Karpas-422 (cell line): Measurements from ENCODE around the gene SIDT1. TPM values are rescaled to one million over a fixed set of nuclear protein-coding genes. Genes with fewer than 3 reads are reported as not detected.

Experiments used
- DNase-seq: peaks from one replicate; pipeline ENCODE4 v3.0.0-alpha.2; 2015
- H2AFZ ChIP-seq: fragments of 200-600 bp; sonication (generic); 2 replicates; pipeline ENCODE4 v1.6.1; 2014; ENCODE audit warnings: antibody characterized with exemption, low read length, mixed read lengths
- H3K27ac ChIP-seq: fragments of 200-600 bp; sonication (generic); 2 replicates; pipeline ENCODE4 v1.5.1; 2014; ENCODE audit warnings: mild to moderate bottlenecking, low read length, moderate library complexity
- H3K27me3 ChIP-seq: fragments of 200-600 bp; sonication (generic); 2 replicates; pipeline ENCODE4 v1.6.1; 2014; ENCODE audit warnings: low read length, mixed read lengths
- H3K36me3 ChIP-seq: fragments of 200-600 bp; sonication (generic); 2 replicates; pipeline ENCODE4 v1.6.1; 2014; ENCODE audit warnings: low read length, mixed read lengths; ENCODE audit not compliant: insufficient read depth
- H3K4me1 ChIP-seq: fragments of 200-600 bp; sonication (generic); 2 replicates; pipeline ENCODE4 v1.6.1; 2014; ENCODE audit warnings: mild to moderate bottlenecking, low read length, mixed read lengths
- H3K4me2 ChIP-seq: fragments of 200-600 bp; sonication (generic); 2 replicates; pipeline ENCODE4 v1.6.1; 2014; ENCODE audit warnings: low read length, low read depth, mild to moderate bottlenecking; ENCODE audit not compliant: poor library complexity, severe bottlenecking
- H3K4me3 ChIP-seq: fragments of 200-600 bp; sonication (generic); 2 replicates; pipeline ENCODE4 v1.5.1; 2014; ENCODE audit warnings: mild to moderate bottlenecking, antibody characterized with exemption, low read length, mixed read lengths
- H3K79me2 ChIP-seq: fragments of 200-600 bp; sonication (generic); 2 replicates; pipeline ENCODE4 v1.6.1; 2014; ENCODE audit warnings: mild to moderate bottlenecking, low read length, mixed read lengths
- H3K9ac ChIP-seq: fragments of 200-600 bp; sonication (generic); 2 replicates; pipeline ENCODE4 v1.6.0; 2014; ENCODE audit warnings: low read length
- H3K9me2 ChIP-seq: fragments of 200-600 bp; sonication (generic), shearing (Covaris generic); replicated peaks from 2 replicates; pipeline ENCODE4 v1.6.0; 2014; ENCODE audit warnings: mild to moderate bottlenecking, low read length, moderate library complexity; ENCODE audit not compliant: insufficient read depth
- H3K9me3 ChIP-seq: fragments of 300-700, 200-600 bp; sonication (generic); 2 replicates; pipeline ENCODE4 v1.6.1; 2014; ENCODE audit warnings: low read length, mixed read lengths
- H4K20me1 ChIP-seq: fragments of 200-600 bp; sonication (generic); 2 replicates; pipeline ENCODE4 v1.6.1; 2014; ENCODE audit warnings: mild to moderate bottlenecking, antibody characterized with exemption, low read length, low read depth; ENCODE audit not compliant: insufficient read depth
- total RNA-seq: library from RNA; depleted of rRNA; stranded (reverse); fragments of >200 nt; shearing (Covaris generic); gene quantifications from 2 replicates; pipeline ENCODE4 v1.2.3, GENCODE V29; 2014; ENCODE audit warnings: low replicate concordance

The SIDT1 gene
- total RNA-seq, 1 experiment from 2014 or later = 11.3 TPM

GRCh38 chr3:113606539-113607218, 74.3 kb downstream of the SIDT1 start:
- Histone ChIP-seq H3K36me3 (no peaks in the 10 kb centered on the region), H3K27ac (no peak overlapping the region), H4K20me1 (no peaks in the 10 kb centered on the region), H3K4me3 (no peak overlapping the region), H3K4me2 (no peak overlapping the region), H3K9ac (no peak overlapping the region), H3K9me3 (no peaks in the 10 kb centered on the region), H3K27me3 (no peaks in the 10 kb centered on the region), H3K9me2 (no peaks in the 10 kb centered on the region), H2AFZ (no peak overlapping the region), H3K4me1 (no peaks in the 10 kb centered on the region), H3K79me2 (no peaks in the 10 kb centered on the region)
- no peak for DNase-seq

GRCh38 chr3:113607219-113607596, 74.9 kb downstream of the SIDT1 start:
- Histone ChIP-seq H3K4me2 (no peak overlapping the region), H3K9me3 (no peaks in the 10 kb centered on the region), H2AFZ (no peak overlapping the region), H3K4me3 (no peak overlapping the region), H3K9me2 (no peaks in the 10 kb centered on the region), H3K27ac (no peak overlapping the region), H4K20me1 (no peaks in the 10 kb centered on the region), H3K36me3 (no peaks in the 10 kb centered on the region), H3K79me2 (no peaks in the 10 kb centered on the region), H3K4me1 (no peaks in the 10 kb centered on the region), H3K9ac (no peak overlapping the region), H3K27me3 (no peaks in the 10 kb centered on the region)
- no peak for DNase-seq

- H3K9ac ChIP-seq = no peak overlapping the region
- no peaks in the 10 kb centered on the region for H4K20me1 ChIP-seq
- H3K9me3 ChIP-seq = no peaks in the 10 kb centered on the region
- H2AFZ ChIP-seq = no peak overlapping the region
- H3K4me3 ChIP-seq = no peak overlapping the region
- H3K4me1 ChIP-seq = no peaks in the 10 kb centered on the region
- H3K9me2 ChIP-seq = no peaks in the 10 kb centered on the region
- no peaks in the 10 kb centered on the region for H3K36me3 ChIP-seq
- no peaks in the 10 kb centered on the region for H3K79me2 ChIP-seq
- H3K27ac ChIP-seq = no peak overlapping the region
- DNase-seq = no peak
- no peak overlapping the region for H3K4me2 ChIP-seq
- H3K27me3 ChIP-seq = no peaks in the 10 kb centered on the region
Observed at GRCh38 chr3:113614402-113614801, 82.0 kb downstream of the SIDT1 start.

GRCh38 chr3:113615976-113616375, 83.6 kb downstream of the SIDT1 start:
- no peaks in the 10 kb centered on the region for H3K79me2 ChIP-seq
- no peaks in the 10 kb centered on the region; the same call in 1 of the 2 replicates for H3K4me1 ChIP-seq
- H3K27me3 ChIP-seq = no peaks in the 10 kb centered on the region
- no peaks in the 10 kb centered on the region for H3K9me2 ChIP-seq
- no peak overlapping the region for H3K4me3 ChIP-seq
- no peak overlapping the region for H3K9ac ChIP-seq
- H3K27ac ChIP-seq = no peak overlapping the region
- H3K9me3 ChIP-seq = no peaks in the 10 kb centered on the region
- no peak overlapping the region for H2AFZ ChIP-seq
- H3K36me3 ChIP-seq = no peaks in the 10 kb centered on the region
- H4K20me1 ChIP-seq = no peaks in the 10 kb centered on the region
- no peak overlapping the region for H3K4me2 ChIP-seq
- DNase-seq = no peak

GRCh38 chr3:113617726-113618125, 85.4 kb downstream of the SIDT1 start:
- H3K9me2 ChIP-seq = no peaks in the 10 kb centered on the region
- H4K20me1 ChIP-seq = no peaks in the 10 kb centered on the region
- H3K27me3 ChIP-seq = no peaks in the 10 kb centered on the region
- H3K4me3 ChIP-seq = no peak overlapping the region
- no peak overlapping the region for H3K9ac ChIP-seq
- H3K36me3 ChIP-seq = no peaks in the 10 kb centered on the region
- H3K79me2 ChIP-seq = no peaks in the 10 kb centered on the region
- H3K4me2 ChIP-seq = no peak overlapping the region
- H3K9me3 ChIP-seq = no peaks in the 10 kb centered on the region
- H2AFZ ChIP-seq = no peak overlapping the region
- no peaks in the 10 kb centered on the region; the same call in 1 of the 2 replicates for H3K4me1 ChIP-seq
- no peak for DNase-seq
- no peak overlapping the region for H3K27ac ChIP-seq

GRCh38 chr3:113620091-113620490, 87.7 kb downstream of the SIDT1 start:
- Histone ChIP-seq H3K4me1 (no peaks in the 10 kb centered on the region; the same call in 1 of the 2 replicates), H4K20me1 (no peaks in the 10 kb centered on the region), H3K27ac (no peak overlapping the region), H3K4me2 (no peak overlapping the region), H3K9me3 (no peaks in the 10 kb centered on the region), H3K9me2 (no peaks in the 10 kb centered on the region), H3K27me3 (no peaks in the 10 kb centered on the region), H3K79me2 (no peaks in the 10 kb centered on the region), H3K36me3 (no peaks in the 10 kb centered on the region), H2AFZ (no peak overlapping the region), H3K9ac (no peak overlapping the region), H3K4me3 (no peak overlapping the region)
- DNase-seq = no peak

- H3K36me3 ChIP-seq = no peaks in the 10 kb centered on the region
- H2AFZ ChIP-seq = no peak overlapping the region
- H3K79me2 ChIP-seq = no peaks in the 10 kb centered on the region
- DNase-seq = no peak
- H4K20me1 ChIP-seq = no peaks in the 10 kb centered on the region
- no peaks in the 10 kb centered on the region for H3K9me2 ChIP-seq
- no peaks in the 10 kb centered on the region for H3K9me3 ChIP-seq
- H3K4me2 ChIP-seq = no peak overlapping the region
- H3K9ac ChIP-seq = no peak overlapping the region
- H3K4me1 ChIP-seq = peaks cover 22% of the 10 kb centered on the region
- no peak overlapping the region for H3K4me3 ChIP-seq
- H3K27ac ChIP-seq = no peak overlapping the region
- H3K27me3 ChIP-seq = no peaks in the 10 kb centered on the region
Observed at GRCh38 chr3:113623324-113623723, 91.0 kb downstream of the SIDT1 start.

GRCh38 chr3:113623811-113624210, 91.5 kb downstream of the SIDT1 start:
- Histone ChIP-seq H3K9ac (no peak overlapping the region), H3K4me3 (no peak overlapping the region), H2AFZ (no peak overlapping the region), H3K27me3 (no peaks in the 10 kb centered on the region), H3K79me2 (no peaks in the 10 kb centered on the region), H3K9me3 (no peaks in the 10 kb centered on the region), H3K4me2 (no peak overlapping the region), H3K4me1 (peaks cover 22% of the 10 kb centered on the region), H3K27ac (no peak overlapping the region), H3K36me3 (no peaks in the 10 kb centered on the region), H4K20me1 (no peaks in the 10 kb centered on the region), H3K9me2 (no peaks in the 10 kb centered on the region)
- DNase-seq = no peak
